HG03066 (cell line): ENCODE measurements around the gene FARS2.

ENCODE experiments used
- ATAC-seq: cut with Tn5 transposase; IDR thresholded peaks from one replicate; pipeline ENCODE4 v1.9.1; 2021; ENCODE audit warnings: low read depth; ENCODE audit not compliant: unreplicated experiment

The FARS2 gene

GRCh38 chr6:5248302-5249098 lies 12.8 kb upstream of the FARS2 start:
- no peak for ATAC-seq

GRCh38 chr6:5249451-5250122 lies 11.7 kb upstream of the FARS2 start:
- ATAC-seq, result no peak

- ATAC-seq, result no peak
These were observed 10.9 kb upstream of the FARS2 start for GRCh38 chr6:5250451-5250850.

- ATAC-seq, result no peak
These were observed 10.4 kb upstream of the FARS2 start for GRCh38 chr6:5250911-5251310.

GRCh38 chr6:5256952-5257351 lies 4.4 kb upstream of the FARS2 start:
- ATAC-seq, result no peak

GRCh38 chr6:5257400-5257799 lies 3.9 kb upstream of the FARS2 start:
- ATAC-seq, result no peak

- ATAC-seq, result no peak
These were observed 1.9 kb upstream of the FARS2 start for GRCh38 chr6:5259428-5259827.

- ATAC-seq, result peak; percentile 63
These were observed 1.1 kb upstream of the FARS2 start for GRCh38 chr6:5260111-5260620.

GRCh38 chr6:5261545-5262109 lies 314 bp downstream of the FARS2 start:
- ATAC-seq, result no peak

- ATAC-seq, result no peak
These were observed 5.1 kb downstream of the FARS2 start for GRCh38 chr6:5266423-5266822.

- no peak for ATAC-seq
These were observed 8.9 kb downstream of the FARS2 start for GRCh38 chr6:5270093-5270680.

- no peak for ATAC-seq
These were observed 10.6 kb downstream of the FARS2 start for GRCh38 chr6:5271926-5272325.

- ATAC-seq, result no peak
These were observed 12.9 kb downstream of the FARS2 start for GRCh38 chr6:5274231-5274630.

GRCh38 chr6:5275497-5275896 lies 14.2 kb downstream of the FARS2 start:
- no peak for ATAC-seq

- no peak for ATAC-seq
These were observed 15.3 kb downstream of the FARS2 start for GRCh38 chr6:5276581-5276980.

- no peak for ATAC-seq
These were observed 16.3 kb downstream of the FARS2 start for GRCh38 chr6:5277589-5277988.

GRCh38 chr6:5278047-5278446 lies 16.7 kb downstream of the FARS2 start:
- ATAC-seq, result peak; percentile 82

GRCh38 chr6:5278565-5279120 lies 17.3 kb downstream of the FARS2 start:
- ATAC-seq, result no peak

GRCh38 chr6:5279891-5280338 lies 18.6 kb downstream of the FARS2 start:
- ATAC-seq, result no peak

GRCh38 chr6:5280920-5281319 lies 19.6 kb downstream of the FARS2 start:
- ATAC-seq, result no peak

GRCh38 chr6:5282191-5282623 lies 20.9 kb downstream of the FARS2 start:
- no peak for ATAC-seq
